GM23338 (cell line): ENCODE results near the gene ITPR3. TPM values are rescaled to one million over a fixed set of nuclear protein-coding genes. Genes with fewer than 3 reads are reported as not detected.

Source experiments
- ATAC-seq: fragments of 200-7000 bp; cut with Tn5 transposase; 3 replicates; pipeline ENCODE4 v1.9.1; 2020
- DNase-seq: peaks from one replicate; pipeline ENCODE4 v3.0.0-alpha.2; 2015; ENCODE audit warnings: low spot score
- H2AFZ ChIP-seq: fragments of 200-600 bp; sonication (generic); 2 replicates; pipeline ENCODE4 v1.8.0; 2016; ENCODE audit warnings: antibody characterized with exemption, mild to moderate bottlenecking, moderate library complexity
- H3F3A ChIP-seq: fragments of 200-600 bp; sonication (generic); replicated peaks from 2 replicates; pipeline ENCODE4 v1.8.0; 2017; ENCODE audit warnings: antibody characterized with exemption, mixed run types, low read depth
- H3K27ac ChIP-seq: fragments of 200-600 bp; sonication (generic); 2 replicates; pipeline ENCODE4 v1.6.1; 2016; ENCODE audit warnings: low read depth
- H3K27me3 ChIP-seq: fragments of 200-600 bp; sonication (generic); 2 replicates; pipeline ENCODE4 v1.8.0; 2016; ENCODE audit warnings: mild to moderate bottlenecking, mixed run types, moderate library complexity; ENCODE audit not compliant: insufficient read depth
- H3K36me3 ChIP-seq: fragments of 200-600 bp; sonication (generic); 2 replicates; pipeline ENCODE4 v1.8.0; 2016; ENCODE audit warnings: mild to moderate bottlenecking; ENCODE audit not compliant: insufficient read depth
- H3K4me1 ChIP-seq: fragments of 200-600 bp; sonication (generic); 2 replicates; pipeline ENCODE4 v1.8.0; 2016; ENCODE audit warnings: mild to moderate bottlenecking, moderate library complexity; ENCODE audit not compliant: insufficient read depth
- H3K4me2 ChIP-seq: fragments of 200-600 bp; sonication (generic); 2 replicates; pipeline ENCODE4 v1.7.1; 2017; ENCODE audit warnings: mixed run types
- H3K4me3 ChIP-seq: fragments of 200-600 bp; sonication (generic); 2 replicates; pipeline ENCODE4 v1.6.1; 2016; ENCODE audit warnings: mixed run types
- H3K79me2 ChIP-seq: fragments of 200-600 bp; sonication (generic); replicated peaks from 2 replicates; pipeline ENCODE4 v1.8.0; 2017; ENCODE audit warnings: mild to moderate bottlenecking; ENCODE audit not compliant: insufficient read depth
- H3K9me2 ChIP-seq: fragments of 200-600 bp; sonication (generic); 2 replicates; pipeline ENCODE4 v1.8.0; 2017; ENCODE audit not compliant: insufficient read depth
- H4K20me1 ChIP-seq: fragments of 200-600 bp; sonication (generic); replicated peaks from 2 replicates; pipeline ENCODE4 v1.8.0; 2017; ENCODE audit warnings: mild to moderate bottlenecking; ENCODE audit not compliant: insufficient read depth
- H3K27ac Mint-ChIP-seq: 2 replicates; pipeline ENCODE4 v1.8.0; 2020; ENCODE audit warnings: inconsistent platforms, mild to moderate bottlenecking, moderate library complexity, mixed read lengths
- H3K27me3 Mint-ChIP-seq: 3 replicates; pipeline ENCODE4 v1.8.0; 2022; ENCODE audit warnings: low read depth, mild to moderate bottlenecking, moderate library complexity, mixed read lengths, inconsistent platforms; ENCODE audit not compliant: insufficient read depth, poor library complexity
- H3K36me3 Mint-ChIP-seq: 3 replicates; pipeline ENCODE4 v1.8.0; 2021; ENCODE audit warnings: low read depth, mild to moderate bottlenecking, inconsistent platforms, moderate library complexity, mixed read lengths
- H3K4me1 Mint-ChIP-seq: 3 replicates; pipeline ENCODE4 v1.8.0; 2020; ENCODE audit warnings: mild to moderate bottlenecking, inconsistent platforms, mixed read lengths
- H3K4me3 Mint-ChIP-seq: 3 replicates; pipeline ENCODE4 v1.8.0; 2021; ENCODE audit warnings: moderate library complexity, mild to moderate bottlenecking, inconsistent platforms, mixed read lengths
- H3K9me3 Mint-ChIP-seq: 3 replicates; pipeline ENCODE4 v1.8.0; 2020; ENCODE audit warnings: moderate library complexity, mild to moderate bottlenecking, inconsistent platforms, mixed read lengths
- EZH2phosphoT487 ChIP-seq: fragments of 200-600 bp; sonication (generic); IDR thresholded peaks from one replicate; pipeline ENCODE4 v1.8.1; 2018; ENCODE audit warnings: antibody characterized with exemption; ENCODE audit not compliant: unreplicated experiment
- JUNB ChIP-seq: IDR thresholded peaks from one replicate; pipeline ENCODE4 v1.6.1; 2016; ENCODE audit warnings: antibody characterized with exemption; ENCODE audit not compliant: unreplicated experiment
- NANOG ChIP-seq: IDR thresholded peaks from 2 replicates; pipeline ENCODE4 v1.6.1; 2016; ENCODE audit warnings: antibody characterized with exemption, borderline replicate concordance
- STAT1 ChIP-seq: IDR thresholded peaks from one replicate; pipeline ENCODE4 v1.6.1; 2016; ENCODE audit warnings: antibody characterized with exemption; ENCODE audit not compliant: unreplicated experiment
- ZNF114 ChIP-seq: fragments of 250-450 bp; sonication (Bioruptor Pico); IDR thresholded peaks from 2 replicates; pipeline ENCODE4 v1.5.0; 2020; ENCODE audit warnings: mild to moderate bottlenecking, moderate library complexity
- ZNF331 ChIP-seq: fragments of 250-450 bp; sonication (Bioruptor Pico); IDR thresholded peaks from 2 replicates; pipeline ENCODE4 v1.5.0; 2020; ENCODE audit warnings: low read depth, mild to moderate bottlenecking, moderate library complexity
- polyA plus RNA-seq: library from polyadenylated mRNA; unstranded; fragments of >200 nt; fragmentation: Nextera tagmentation; extraction: Ambion mirVana; gene quantifications from 2 replicates; pipeline ENCODE4 v1.2.1, GENCODE V29; 2016
- total RNA-seq: library from RNA; depleted of rRNA; stranded (reverse); fragments of >200 nt; shearing (Covaris generic); gene quantifications from 2 replicates; pipeline ENCODE4 v1.2.3, GENCODE V29; 2014
- TF ChIP-seq, protein P1 (sequence below): IDR thresholded peaks from one replicate; pipeline ENCODE4 v1.6.1; 2018; ENCODE audit warnings: antibody characterized with exemption; ENCODE audit not compliant: unreplicated experiment
- TF ChIP-seq, protein P2 (sequence below), 2 experiments: fragments of 200-600 bp in 1 of 2; sonication (generic) in 1 of 2; conservative IDR thresholded peaks; 2 replicates each; pipeline versions ENCODE4 v1.5.1 to v1.6.1; 2016 to 2017; ENCODE audit warnings: antibody characterized with exemption in 2 of 2, low read depth in 2 of 2, mild to moderate bottlenecking in 2 of 2, moderate library complexity in 1 of 2
- TF ChIP-seq, protein P3 (sequence below): IDR thresholded peaks from 2 replicates; pipeline ENCODE4 v1.6.1; 2016; ENCODE audit warnings: antibody characterized with exemption

Gene ITPR3
- total and polyA plus RNA-seq, 2 experiments from 2014 or later: 7.3 to 31.9 TPM

DNA sequence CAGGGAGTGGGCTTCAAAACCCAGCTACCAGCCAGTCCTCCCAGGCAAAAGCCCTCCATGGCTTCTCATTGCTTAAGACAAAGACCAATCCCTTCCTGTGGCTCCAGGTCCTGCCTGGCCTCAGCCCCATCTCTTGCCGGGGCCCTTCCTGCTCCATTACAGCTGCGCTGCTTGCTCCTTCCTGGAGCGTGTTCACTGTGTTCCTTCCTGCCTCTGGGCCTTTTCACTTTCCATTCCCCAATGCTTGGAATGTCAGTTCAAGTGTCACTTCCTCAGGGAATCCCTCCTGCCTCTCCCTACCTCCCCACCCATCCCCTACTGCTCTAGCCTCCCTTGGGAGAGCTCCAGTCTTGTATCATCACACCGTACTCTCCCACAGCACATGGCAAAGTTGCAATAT, 11.1 kb upstream of the ITPR3 start:
- H3K4me1 Mint-ChIP-seq: peaks cover 43% of the 10 kb centered on the region
- peaks cover 4% of the 10 kb centered on the region; the same call in 1 of the 3 replicates for H3K36me3 Mint-ChIP-seq
- Histone ChIP-seq H3K36me3 (no peaks in the 10 kb centered on the region), H3K4me1 (peaks cover 29% of the 10 kb centered on the region), H3K9me2 (no peaks in the 10 kb centered on the region), H3F3A (no peaks in the 10 kb centered on the region), H3K4me2 (0 out of 2 replicates have a peak overlapping the region, but pooled peaks have one; percentile 20), H3K79me2 (no peaks in the 10 kb centered on the region), H3K27me3 (no peaks in the 10 kb centered on the region), H3K27ac (no peak overlapping the region), H2AFZ (peak overlapping the region; percentile 95), H4K20me1 (no peaks in the 10 kb centered on the region), H3K4me3 (no peak overlapping the region)
- H3K4me3 Mint-ChIP-seq: no peak overlapping the region
- TF ChIP-seq JUNB: no peak
- TF ChIP-seq, protein P1, sequence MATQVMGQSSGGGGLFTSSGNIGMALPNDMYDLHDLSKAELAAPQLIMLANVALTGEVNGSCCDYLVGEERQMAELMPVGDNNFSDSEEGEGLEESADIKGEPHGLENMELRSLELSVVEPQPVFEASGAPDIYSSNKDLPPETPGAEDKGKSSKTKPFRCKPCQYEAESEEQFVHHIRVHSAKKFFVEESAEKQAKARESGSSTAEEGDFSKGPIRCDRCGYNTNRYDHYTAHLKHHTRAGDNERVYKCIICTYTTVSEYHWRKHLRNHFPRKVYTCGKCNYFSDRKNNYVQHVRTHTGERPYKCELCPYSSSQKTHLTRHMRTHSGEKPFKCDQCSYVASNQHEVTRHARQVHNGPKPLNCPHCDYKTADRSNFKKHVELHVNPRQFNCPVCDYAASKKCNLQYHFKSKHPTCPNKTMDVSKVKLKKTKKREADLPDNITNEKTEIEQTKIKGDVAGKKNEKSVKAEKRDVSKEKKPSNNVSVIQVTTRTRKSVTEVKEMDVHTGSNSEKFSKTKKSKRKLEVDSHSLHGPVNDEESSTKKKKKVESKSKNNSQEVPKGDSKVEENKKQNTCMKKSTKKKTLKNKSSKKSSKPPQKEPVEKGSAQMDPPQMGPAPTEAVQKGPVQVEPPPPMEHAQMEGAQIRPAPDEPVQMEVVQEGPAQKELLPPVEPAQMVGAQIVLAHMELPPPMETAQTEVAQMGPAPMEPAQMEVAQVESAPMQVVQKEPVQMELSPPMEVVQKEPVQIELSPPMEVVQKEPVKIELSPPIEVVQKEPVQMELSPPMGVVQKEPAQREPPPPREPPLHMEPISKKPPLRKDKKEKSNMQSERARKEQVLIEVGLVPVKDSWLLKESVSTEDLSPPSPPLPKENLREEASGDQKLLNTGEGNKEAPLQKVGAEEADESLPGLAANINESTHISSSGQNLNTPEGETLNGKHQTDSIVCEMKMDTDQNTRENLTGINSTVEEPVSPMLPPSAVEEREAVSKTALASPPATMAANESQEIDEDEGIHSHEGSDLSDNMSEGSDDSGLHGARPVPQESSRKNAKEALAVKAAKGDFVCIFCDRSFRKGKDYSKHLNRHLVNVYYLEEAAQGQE: no peak
- TF ChIP-seq, protein P2, sequence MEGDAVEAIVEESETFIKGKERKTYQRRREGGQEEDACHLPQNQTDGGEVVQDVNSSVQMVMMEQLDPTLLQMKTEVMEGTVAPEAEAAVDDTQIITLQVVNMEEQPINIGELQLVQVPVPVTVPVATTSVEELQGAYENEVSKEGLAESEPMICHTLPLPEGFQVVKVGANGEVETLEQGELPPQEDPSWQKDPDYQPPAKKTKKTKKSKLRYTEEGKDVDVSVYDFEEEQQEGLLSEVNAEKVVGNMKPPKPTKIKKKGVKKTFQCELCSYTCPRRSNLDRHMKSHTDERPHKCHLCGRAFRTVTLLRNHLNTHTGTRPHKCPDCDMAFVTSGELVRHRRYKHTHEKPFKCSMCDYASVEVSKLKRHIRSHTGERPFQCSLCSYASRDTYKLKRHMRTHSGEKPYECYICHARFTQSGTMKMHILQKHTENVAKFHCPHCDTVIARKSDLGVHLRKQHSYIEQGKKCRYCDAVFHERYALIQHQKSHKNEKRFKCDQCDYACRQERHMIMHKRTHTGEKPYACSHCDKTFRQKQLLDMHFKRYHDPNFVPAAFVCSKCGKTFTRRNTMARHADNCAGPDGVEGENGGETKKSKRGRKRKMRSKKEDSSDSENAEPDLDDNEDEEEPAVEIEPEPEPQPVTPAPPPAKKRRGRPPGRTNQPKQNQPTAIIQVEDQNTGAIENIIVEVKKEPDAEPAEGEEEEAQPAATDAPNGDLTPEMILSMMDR (conservative IDR thresholded peaks at IDR 0.05; ENCODE audit: low read depth in 2 of 2): no peak
- no peak for TF ChIP-seq ZNF331 (CRISPR knock-in tag)
- no peak for TF ChIP-seq EZH2phosphoT487
- TF ChIP-seq ZNF114 (CRISPR knock-in tag): no peak
- TF ChIP-seq STAT1: no peak
- TF ChIP-seq NANOG: no peak
- peaks cover 21% of the 10 kb centered on the region for H3K27me3 Mint-ChIP-seq
- H3K27ac Mint-ChIP-seq: peak overlapping the region; percentile 55; the same call in 1 of the 2 replicates
- peak; percentile 6; the same call in 1 of the 3 replicates for ATAC-seq
- peaks cover 4% of the 10 kb centered on the region; the same call in 2 of the 3 replicates for H3K9me3 Mint-ChIP-seq
- DNase-seq: no peak

DNA sequence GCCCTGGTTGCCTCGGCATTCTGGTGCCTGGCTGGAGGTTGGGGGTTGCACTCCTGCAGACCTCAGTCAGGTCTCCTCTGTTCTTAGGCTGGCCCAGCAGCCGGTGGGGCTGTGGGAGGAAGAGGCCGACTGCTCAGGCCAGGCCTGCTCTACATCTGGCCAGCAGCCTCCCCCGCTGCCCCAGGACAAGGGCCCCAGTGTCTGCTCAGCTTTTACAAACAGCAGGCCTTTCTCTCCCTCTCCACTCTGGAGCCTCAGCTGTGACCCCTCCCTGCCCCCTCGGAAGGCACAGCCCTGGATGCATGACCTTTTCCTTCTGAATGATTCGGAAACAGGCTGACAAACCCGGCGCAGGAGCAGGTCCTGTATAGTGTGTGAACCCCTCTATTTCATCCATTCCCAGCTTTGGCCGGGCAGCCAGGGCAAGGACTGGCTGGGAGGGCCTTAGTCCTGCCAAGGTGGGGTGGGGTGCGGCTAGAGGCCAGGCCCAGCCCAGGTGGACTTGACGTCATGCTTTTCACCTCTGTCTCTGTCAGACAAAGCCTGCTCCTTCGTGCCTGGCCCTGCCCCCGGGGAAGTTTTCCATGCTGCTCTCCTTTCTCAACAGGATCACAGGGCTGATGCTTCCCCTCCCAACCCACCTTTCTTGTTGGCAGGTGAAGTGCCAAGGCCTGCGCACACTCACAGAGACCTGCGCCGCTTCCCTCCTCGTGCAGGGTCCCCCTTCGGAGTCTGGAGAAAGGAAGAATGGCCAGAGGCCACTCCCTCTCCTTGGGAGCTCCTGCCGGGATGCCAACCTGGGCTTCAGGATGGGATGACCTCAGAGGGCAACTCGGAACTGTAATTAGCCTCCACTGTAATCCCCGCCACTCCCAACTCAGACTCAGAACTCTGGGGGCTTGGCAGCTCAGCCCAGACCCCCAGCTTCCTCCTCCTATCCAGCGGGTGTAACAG, 10.1 kb upstream of the ITPR3 start:
- Mint-ChIP-seq H3K4me3 (peak overlapping the region; percentile 8; the same call in 1 of the 3 replicates), H3K4me1 (peaks cover 43% of the 10 kb centered on the region), H3K36me3 (no peaks in the 10 kb centered on the region), H3K27me3 (peaks cover 18% of the 10 kb centered on the region), H3K9me3 (no peaks in the 10 kb centered on the region; the same call in 2 of the 3 replicates), H3K27ac (no peak overlapping the region; the same call in 1 of the 2 replicates)
- ATAC-seq: peak; percentile 35
- Histone ChIP-seq H3K4me2 (peak overlapping the region; percentile 32; the same call in 1 of the 2 replicates), H4K20me1 (no peaks in the 10 kb centered on the region), H3K27ac (no peak overlapping the region), H3K4me1 (peaks cover 29% of the 10 kb centered on the region), H3K4me3 (no peak overlapping the region), H3K9me2 (no peaks in the 10 kb centered on the region), H3K79me2 (no peaks in the 10 kb centered on the region), H3K27me3 (no peaks in the 10 kb centered on the region), H3K36me3 (no peaks in the 10 kb centered on the region), H3F3A (no peaks in the 10 kb centered on the region), H2AFZ (peak overlapping the region; percentile 95)
- peak; percentile 49 for DNase-seq
- TF ChIP-seq, protein P3, sequence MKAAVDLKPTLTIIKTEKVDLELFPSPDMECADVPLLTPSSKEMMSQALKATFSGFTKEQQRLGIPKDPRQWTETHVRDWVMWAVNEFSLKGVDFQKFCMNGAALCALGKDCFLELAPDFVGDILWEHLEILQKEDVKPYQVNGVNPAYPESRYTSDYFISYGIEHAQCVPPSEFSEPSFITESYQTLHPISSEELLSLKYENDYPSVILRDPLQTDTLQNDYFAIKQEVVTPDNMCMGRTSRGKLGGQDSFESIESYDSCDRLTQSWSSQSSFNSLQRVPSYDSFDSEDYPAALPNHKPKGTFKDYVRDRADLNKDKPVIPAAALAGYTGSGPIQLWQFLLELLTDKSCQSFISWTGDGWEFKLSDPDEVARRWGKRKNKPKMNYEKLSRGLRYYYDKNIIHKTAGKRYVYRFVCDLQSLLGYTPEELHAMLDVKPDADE: no peak
- TF ChIP-seq ZNF331 (CRISPR knock-in tag): no peak
- no peak for TF ChIP-seq JUNB
- no peak for TF ChIP-seq EZH2phosphoT487
- TF ChIP-seq, protein P2 (conservative IDR thresholded peaks at IDR 0.05; ENCODE audit: low read depth in 2 of 2): no peak
